ENCODE measurements around the gene TFF3. TPM values are rescaled to one million over a fixed set of nuclear protein-coding genes. Genes with fewer than 3 reads are reported as not detected.

The TFF3 gene
- total RNA-seq, 1 experiment from 2014 or later: not detected

- ChIA-PET POLR2A (ENCODE audit: low non-redundant PET) (no interaction called here), CTCF (no interaction called here)
- no peaks in the 10 kb centered on the region for H3K9me3 ChIP-seq (ENCODE audit: low read depth, low read length, poor library complexity, severe bottlenecking)
- intact Hi-C loops (cut with micrococcal nuclease; ENCODE audit: unreplicated experiment): loop anchor here (5.0 kb wide), 1 partner anchor 97 kb away; no protein-coding TSS in a partner anchor
- TF ChIP-seq CTCF (conservative IDR thresholded peaks at IDR 0.05; ENCODE audit: low read depth, low read length) (no peak), EZH2 (IDR thresholded peaks at IDR 0.05; ENCODE audit: borderline replicate concordance, low read depth, low read length, poor library complexity, severe bottlenecking) (no peak)
- no peaks in the 10 kb centered on the region for H3K36me3 ChIP-seq (ENCODE audit: insufficient read depth, low read length, poor library complexity, severe bottlenecking)
- H3K27ac ChIP-seq (ENCODE audit: low read depth, low read length, poor library complexity, severe bottlenecking): no peak overlapping the region
- H3K4me1 ChIP-seq (ENCODE audit: insufficient read depth, low read length, poor library complexity, severe bottlenecking): peaks cover 9% of the 10 kb centered on the region
- no peak overlapping the region for H3K4me3 ChIP-seq (ENCODE audit: low read depth, low read length, poor library complexity, severe bottlenecking)
- DNase-seq (ENCODE audit: low spot score): no peak
- H3K27me3 ChIP-seq (replicated peaks; ENCODE audit: insufficient read depth, low read depth, low read length, poor library complexity): no peaks in the 10 kb centered on the region
- BruUV-seq (replicated peaks): no TSS peak
These were observed 50.7 kb downstream of the TFF3 start for GRCh38 chr21:42264245-42265195.

GRCh38 chr21:42263591-42264131 is 51.5 kb downstream of the TFF3 start:
- Histone ChIP-seq H3K27me3 (replicated peaks; ENCODE audit: insufficient read depth, low read depth, low read length, poor library complexity) (no peaks in the 10 kb centered on the region), H3K27ac (ENCODE audit: low read depth, low read length, poor library complexity, severe bottlenecking) (no peak overlapping the region), H3K9me3 (ENCODE audit: low read depth, low read length, poor library complexity, severe bottlenecking) (no peaks in the 10 kb centered on the region), H3K36me3 (ENCODE audit: insufficient read depth, low read length, poor library complexity, severe bottlenecking) (no peaks in the 10 kb centered on the region), H3K4me1 (ENCODE audit: insufficient read depth, low read length, poor library complexity, severe bottlenecking) (peaks cover 9% of the 10 kb centered on the region), H3K4me3 (ENCODE audit: low read depth, low read length, poor library complexity, severe bottlenecking) (no peak overlapping the region)
- intact Hi-C loops (cut with micrococcal nuclease; ENCODE audit: unreplicated experiment): loop anchor here (5.0 kb wide), 1 partner anchor 96 kb away; no protein-coding TSS in a partner anchor
- no TSS peak for BruUV-seq (replicated peaks)
- ChIA-PET POLR2A (ENCODE audit: low non-redundant PET) (no interaction called here), CTCF (no interaction called here)
- TF ChIP-seq EZH2 (IDR thresholded peaks at IDR 0.05; ENCODE audit: borderline replicate concordance, low read depth, low read length, poor library complexity, severe bottlenecking): no peak
- TF ChIP-seq CTCF (conservative IDR thresholded peaks at IDR 0.05; ENCODE audit: low read depth, low read length): no peak
- DNase-seq (ENCODE audit: low spot score): peak; percentile 20

- Histone ChIP-seq H3K27ac (ENCODE audit: low read depth, low read length, poor library complexity, severe bottlenecking) (no peak overlapping the region), H3K4me1 (ENCODE audit: insufficient read depth, low read length, poor library complexity, severe bottlenecking) (peaks cover 9% of the 10 kb centered on the region), H3K9me3 (ENCODE audit: low read depth, low read length, poor library complexity, severe bottlenecking) (no peaks in the 10 kb centered on the region), H3K36me3 (ENCODE audit: insufficient read depth, low read length, poor library complexity, severe bottlenecking) (no peaks in the 10 kb centered on the region), H3K27me3 (replicated peaks; ENCODE audit: insufficient read depth, low read depth, low read length, poor library complexity) (no peaks in the 10 kb centered on the region), H3K4me3 (ENCODE audit: low read depth, low read length, poor library complexity, severe bottlenecking) (no peak overlapping the region)
- intact Hi-C loops (cut with micrococcal nuclease; ENCODE audit: unreplicated experiment): loop anchor here (5.0 kb wide), 1 partner anchor 96 kb away; no protein-coding TSS in a partner anchor
- BruUV-seq (replicated peaks): no TSS peak
- no peak for DNase-seq (ENCODE audit: low spot score)
- ChIA-PET CTCF (no interaction called here), POLR2A (ENCODE audit: low non-redundant PET) (no interaction called here)
- TF ChIP-seq EZH2 (IDR thresholded peaks at IDR 0.05; ENCODE audit: borderline replicate concordance, low read depth, low read length, poor library complexity, severe bottlenecking): no peak
- no peak for TF ChIP-seq CTCF (conservative IDR thresholded peaks at IDR 0.05; ENCODE audit: low read depth, low read length)
These were observed 52.4 kb downstream of the TFF3 start for GRCh38 chr21:42262831-42263231.

Measured in A673 (cell line).